GM10266 (cell line): ENCODE data around the gene PRB2.
"Not testable (repeated sequence)": the region's sequence is repeated elsewhere in the genome, so short reads cannot be mapped to it uniquely, and the experiment has no call there.

ENCODE experiments used
- DNase-seq: peaks from one replicate; pipeline ENCODE4 v3.0.0; 2012; ENCODE audit errors: extremely low spot score
- TF ChIP-seq, protein P1 (sequence below): IDR thresholded peaks from 2 replicates; pipeline ENCODE4 v1.5.1; 2012; ENCODE audit warnings: mild to moderate bottlenecking, low read depth; ENCODE audit not compliant: control insufficient read depth, insufficient read depth; ENCODE audit errors: missing control alignments

PRB2 gene

DNA sequence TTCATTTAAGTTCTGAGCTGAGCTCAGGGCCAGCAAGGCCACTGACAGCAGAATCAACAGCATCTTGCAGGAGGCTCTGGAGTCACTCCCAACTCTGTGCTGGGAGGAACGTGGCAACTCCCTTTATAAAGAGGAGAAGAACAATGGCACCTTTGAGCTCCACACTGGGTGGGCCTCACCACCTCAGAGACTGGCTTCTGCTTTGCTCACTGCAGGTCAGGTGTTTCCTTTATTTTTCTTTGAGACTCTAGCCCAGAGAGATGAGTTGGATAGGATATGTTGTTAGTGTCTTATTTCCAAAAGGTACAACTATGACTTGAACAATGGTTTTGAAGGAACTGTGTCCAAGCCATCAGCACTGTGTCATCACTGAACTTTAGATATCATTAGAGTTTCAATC is at the start of gene PRB2:
Gene PRB2 (minus strand): TSS at position 101 of the 400 bp plus-strand sequence. CDS start 38 bp downstream, at position 63.
- DNase-seq, result not testable (repeated sequence)

GRCh38 chr12:11437966-11438365 is 42.6 kb upstream of the PRB2 start:
- TF ChIP-seq, protein P1, sequence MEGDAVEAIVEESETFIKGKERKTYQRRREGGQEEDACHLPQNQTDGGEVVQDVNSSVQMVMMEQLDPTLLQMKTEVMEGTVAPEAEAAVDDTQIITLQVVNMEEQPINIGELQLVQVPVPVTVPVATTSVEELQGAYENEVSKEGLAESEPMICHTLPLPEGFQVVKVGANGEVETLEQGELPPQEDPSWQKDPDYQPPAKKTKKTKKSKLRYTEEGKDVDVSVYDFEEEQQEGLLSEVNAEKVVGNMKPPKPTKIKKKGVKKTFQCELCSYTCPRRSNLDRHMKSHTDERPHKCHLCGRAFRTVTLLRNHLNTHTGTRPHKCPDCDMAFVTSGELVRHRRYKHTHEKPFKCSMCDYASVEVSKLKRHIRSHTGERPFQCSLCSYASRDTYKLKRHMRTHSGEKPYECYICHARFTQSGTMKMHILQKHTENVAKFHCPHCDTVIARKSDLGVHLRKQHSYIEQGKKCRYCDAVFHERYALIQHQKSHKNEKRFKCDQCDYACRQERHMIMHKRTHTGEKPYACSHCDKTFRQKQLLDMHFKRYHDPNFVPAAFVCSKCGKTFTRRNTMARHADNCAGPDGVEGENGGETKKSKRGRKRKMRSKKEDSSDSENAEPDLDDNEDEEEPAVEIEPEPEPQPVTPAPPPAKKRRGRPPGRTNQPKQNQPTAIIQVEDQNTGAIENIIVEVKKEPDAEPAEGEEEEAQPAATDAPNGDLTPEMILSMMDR, result no peak
- DNase-seq, result no peak

- DNase-seq, result no peak
- TF ChIP-seq, protein P1, result no peak
Measured at GRCh38 chr12:11433664-11434063, 38.3 kb upstream of the PRB2 start.

DNA sequence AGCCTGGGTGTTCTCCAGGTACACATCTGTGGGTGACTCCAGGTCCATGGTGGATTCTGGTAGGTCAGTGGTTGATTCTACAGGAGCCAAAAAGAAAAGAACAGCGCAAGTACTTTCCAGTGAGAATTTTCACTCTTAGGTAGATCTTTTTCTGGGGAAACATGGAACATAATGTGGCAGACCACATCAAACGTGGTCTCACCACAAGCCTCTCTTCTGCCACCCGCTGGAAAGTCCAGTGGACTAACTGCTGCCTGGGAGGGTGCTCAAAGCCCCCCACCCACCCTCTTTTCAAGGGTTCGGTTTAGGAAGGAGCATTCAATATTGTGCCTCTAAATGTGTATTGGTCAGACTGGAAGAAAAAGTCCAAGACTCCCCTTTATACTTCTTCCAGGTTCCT is 36.1 kb upstream of the PRB2 start:
- TF ChIP-seq, protein P1, result no peak
- no peak for DNase-seq

GRCh38 chr12:11427341-11427740 is 32.0 kb upstream of the PRB2 start:
- TF ChIP-seq, protein P1, result no peak
- DNase-seq, result no peak

- TF ChIP-seq, protein P1, result no peak
- no peak for DNase-seq
Measured at GRCh38 chr12:11412731-11413130, 17.4 kb upstream of the PRB2 start.

GRCh38 chr12:11408096-11408495 is 12.7 kb upstream of the PRB2 start:
- TF ChIP-seq, protein P1, result no peak
- no peak for DNase-seq

DNA sequence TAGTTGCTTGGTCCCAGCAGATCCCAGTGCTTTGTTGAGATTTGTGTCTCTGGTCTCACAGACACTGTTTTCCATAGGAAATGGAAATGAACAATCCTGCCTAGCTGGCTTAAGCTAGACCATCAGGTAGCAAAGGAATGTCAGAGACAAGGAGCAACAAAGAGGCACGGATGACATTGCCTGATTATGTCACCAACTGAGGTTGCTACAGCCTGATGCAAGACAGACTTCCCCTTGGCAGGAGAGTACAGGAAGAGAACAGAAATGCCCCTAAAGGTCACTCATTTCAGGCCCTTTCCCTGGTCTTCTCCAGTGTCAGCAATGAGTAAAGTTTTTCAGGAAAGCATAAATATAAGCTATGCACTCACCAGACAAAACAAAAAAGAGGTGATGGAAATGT is 2.0 kb upstream of the PRB2 start:
- no peak for DNase-seq

DNA sequence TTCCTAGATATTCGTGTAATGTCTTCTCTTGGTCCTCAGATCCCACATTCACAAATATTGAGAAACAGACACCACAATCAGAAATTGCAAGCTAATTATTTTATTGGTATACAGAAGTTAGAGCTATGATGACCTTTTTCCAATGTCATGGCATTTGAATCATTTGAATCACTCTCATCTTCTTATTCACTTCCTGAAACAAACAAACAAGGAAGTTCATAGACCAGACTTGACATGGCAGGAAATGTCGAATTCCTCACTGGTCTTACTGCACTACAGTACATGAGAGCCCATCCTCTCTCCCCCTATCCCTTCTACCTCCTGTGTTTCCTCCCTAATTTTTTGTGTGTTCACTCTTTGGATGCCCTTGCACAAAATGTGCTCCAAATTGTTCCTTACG is 3.9 kb downstream of the PRB2 start:
- not testable (repeated sequence) for DNase-seq

More for the DNA sequence above, 2.0 kb upstream of the PRB2 start:
- TF ChIP-seq, protein P1, result no peak

DNA sequence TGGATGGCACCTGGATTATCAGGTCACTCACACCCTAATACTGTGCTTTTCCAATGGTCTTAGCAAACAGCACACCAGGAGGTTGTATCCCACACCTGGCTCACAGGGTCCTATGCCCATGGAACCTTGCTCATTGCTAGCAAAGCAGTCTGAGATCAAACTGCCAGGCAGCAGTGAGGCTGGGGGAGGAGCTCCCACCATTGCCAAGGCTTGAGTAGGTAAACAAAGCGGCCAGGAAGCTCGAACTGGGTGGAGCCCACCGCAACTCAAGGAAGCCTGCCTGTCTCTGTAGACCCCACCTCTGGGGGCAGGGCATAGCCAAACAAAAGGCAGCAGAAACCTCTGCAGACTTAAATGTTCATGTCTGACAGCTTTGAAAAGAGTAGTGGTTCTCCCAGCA is 17.9 kb downstream of the PRB2 start:
- not testable (repeated sequence) for DNase-seq
